HUDEP-2 (cell line): ENCODE results near the gene TEX29.

Experiments
- DNase-seq, 76 experiments: peaks; one replicate each; lab custom pipeline; 2025; ENCODE audit not compliant: unreplicated experiment in 76 of 76; lab: John Stamatoyannopoulos, UW

TEX29 gene

GRCh38 chr13:111365149-111366005 is 44.9 kb downstream of the TEX29 start:
- DNase-seq: no peak

GRCh38 chr13:111367340-111367739 is 46.9 kb downstream of the TEX29 start:
- DNase-seq: no peak

GRCh38 chr13:111368091-111368490 is 47.6 kb downstream of the TEX29 start:
- no peak for DNase-seq

- DNase-seq: no peak
These were observed 49.7 kb downstream of the TEX29 start for GRCh38 chr13:111370147-111370546.

- DNase-seq: no peak
These were observed 50.4 kb downstream of the TEX29 start for GRCh38 chr13:111370570-111371535.

GRCh38 chr13:111371720-111372119 is 51.3 kb downstream of the TEX29 start:
- DNase-seq: no peak

- DNase-seq: no peak
These were observed 52.4 kb downstream of the TEX29 start for GRCh38 chr13:111372651-111373425.

- no peak for DNase-seq
These were observed 53.0 kb downstream of the TEX29 start for GRCh38 chr13:111373486-111373885.

- DNase-seq: no peak
These were observed 60.0 kb downstream of the TEX29 start for GRCh38 chr13:111380431-111380830.

GRCh38 chr13:111382411-111382810 is 62.0 kb downstream of the TEX29 start:
- no peak for DNase-seq

- no peak for DNase-seq
These were observed 62.4 kb downstream of the TEX29 start for GRCh38 chr13:111382877-111383276.

GRCh38 chr13:111383591-111384440 is 63.4 kb downstream of the TEX29 start:
- DNase-seq: no peak

GRCh38 chr13:111384441-111385182 is 64.2 kb downstream of the TEX29 start:
- DNase-seq: no peak

- no peak for DNase-seq
These were observed 64.9 kb downstream of the TEX29 start for GRCh38 chr13:111385183-111385857.

GRCh38 chr13:111387026-111387871 is 66.8 kb downstream of the TEX29 start:
- no peak for DNase-seq

- no peak for DNase-seq
These were observed 67.6 kb downstream of the TEX29 start for GRCh38 chr13:111387945-111388600.

- no peak for DNase-seq
These were observed 68.5 kb downstream of the TEX29 start for GRCh38 chr13:111388851-111389500.
